B cell (primary cell): Measurements from ENCODE around the gene WDR82. TPM values are rescaled to one million over a fixed set of nuclear protein-coding genes. Genes with fewer than 3 reads are reported as not detected.

Experiments used
- ATAC-seq: fragments of 200-7000 bp; cut with Tn5 transposase; one replicate; pipeline ENCODE4 v1.10.0; 2021; ENCODE audit warnings: low read depth, mild to moderate bottlenecking, moderate number of reproducible peaks, moderate library complexity
- CTCF ChIA-PET: fragments of 350-600 bp; sonication (Branson Sonifier 250); formaldehyde crosslinking; loops from one replicate; lab custom pipeline; 2021; ENCODE audit warnings: antibody characterized with exemption, inconsistent platforms; lab: Charles Lee
- POLR2A ChIA-PET: fragments of 350-600 bp; sonication (Branson Sonifier 250); formaldehyde crosslinking; loops from one replicate; lab custom pipeline; 2021; ENCODE audit warnings: antibody characterized with exemption; lab: Charles Lee
- DNase-seq: peaks from one replicate; pipeline ENCODE4 v3.0.0; 2013
- H2AFZ ChIP-seq: 2 replicates; pipeline ENCODE4 v1.6.1; 2012; ENCODE audit warnings: mild to moderate bottlenecking, low read depth, low read length; ENCODE audit not compliant: insufficient read depth, poor library complexity, severe bottlenecking
- H3K27ac ChIP-seq, 2 donors: 1 replicate in 1 of 2; 2 replicates in 1 of 2; pipeline ENCODE4 v1.5.1; 2012 to 2013; ENCODE audit warnings: low read length in 2 of 2, mild to moderate bottlenecking in 2 of 2, moderate library complexity in 1 of 2
- H3K27me3 ChIP-seq, 4 experiments: fragments of 200-600 bp in 1 of 4; sonication (generic) in 1 of 4; replicated peaks in 1 of 4; 1 replicate in 2 of 4; 2 replicates in 2 of 4; pipeline versions ENCODE4 v1.6.1 to v1.7.0; 2013 to 2016; ENCODE audit warnings: low read length in 3 of 4, mild to moderate bottlenecking in 2 of 4, mixed read lengths in 1 of 4, moderate library complexity in 1 of 4; ENCODE audit not compliant: insufficient read depth in 4 of 4, control insufficient read depth in 3 of 4; ENCODE audit errors: control extremely low read depth in 1 of 4
- H3K36me3 ChIP-seq, 2 experiments: replicated peaks in 1 of 2; 1 replicate in 1 of 2; 2 replicates in 1 of 2; pipeline versions ENCODE4 v1.6.1 to v1.7.1; 2013; ENCODE audit warnings: low read length in 1 of 2; ENCODE audit not compliant: insufficient read depth in 2 of 2, control insufficient read depth in 1 of 2; ENCODE audit errors: control extremely low read depth in 1 of 2, extremely low read depth in 1 of 2
- H3K4me1 ChIP-seq, 2 donors: fragments of 200-600 bp in 1 of 2; sonication (generic) in 1 of 2; 1 replicate in 1 of 2; 2 replicates in 1 of 2; pipeline versions ENCODE4 v1.5.1 to v1.6.1; 2013 to 2017; ENCODE audit warnings: low read length in 2 of 2; ENCODE audit not compliant: control insufficient read depth in 2 of 2, insufficient read depth in 2 of 2
- H3K4me2 ChIP-seq: replicated peaks from 2 replicates; pipeline ENCODE3; 2012; ENCODE audit warnings: mild to moderate bottlenecking, low read depth, low read length; ENCODE audit not compliant: poor library complexity, severe bottlenecking
- H3K4me3 ChIP-seq, 5 experiments: fragments of 200-600 bp in 1 of 5; sonication (generic) in 1 of 5; 1 replicate in 3 of 5; 2 replicates in 2 of 5; pipeline versions ENCODE4 v1.5.1 to v1.7.0; 2011 to 2016; ENCODE audit warnings: low read length in 4 of 5, mild to moderate bottlenecking in 4 of 5, low read depth in 2 of 5, control low read depth in 1 of 5, moderate library complexity in 1 of 5; ENCODE audit not compliant: insufficient read depth in 1 of 5; ENCODE audit errors: control extremely low read depth in 1 of 5, extremely low read depth in 1 of 5
- H3K79me2 ChIP-seq: fragments of 200-600 bp; sonication (generic); one replicate; pipeline ENCODE4 v1.6.0; 2016; ENCODE audit warnings: low read length; ENCODE audit not compliant: control insufficient read depth, insufficient read depth
- H3K9ac ChIP-seq: fragments of 200-600 bp; sonication (generic); 2 replicates; pipeline ENCODE4 v1.6.1; 2017; ENCODE audit warnings: mild to moderate bottlenecking, low read length, moderate library complexity
- H3K9me3 ChIP-seq, 3 donors: one replicate each; pipeline versions ENCODE4 v1.6.1 to v1.7.1; 2013; ENCODE audit warnings: low read length in 2 of 3; ENCODE audit not compliant: control insufficient read depth in 2 of 3, insufficient read depth in 1 of 3; ENCODE audit errors: control extremely low read depth in 1 of 3
- H4K20me1 ChIP-seq: 2 replicates; pipeline ENCODE4 v1.6.0; 2012; ENCODE audit warnings: mild to moderate bottlenecking, low read length; ENCODE audit not compliant: insufficient read depth, control insufficient read depth, poor library complexity, severe bottlenecking
- H3K27ac Mint-ChIP-seq: one replicate; pipeline ENCODE4 v1.8.0; 2021; ENCODE audit warnings: mixed read lengths
- H3K27me3 Mint-ChIP-seq: one replicate; pipeline ENCODE4 v1.8.0; 2021; ENCODE audit warnings: mixed read lengths
- H3K4me1 Mint-ChIP-seq: one replicate; pipeline ENCODE4 v1.8.0; 2021; ENCODE audit warnings: mixed read lengths
- H3K4me3 Mint-ChIP-seq: one replicate; pipeline ENCODE4 v1.8.0; 2021; ENCODE audit warnings: mixed read lengths
- H3K9me3 Mint-ChIP-seq: one replicate; pipeline ENCODE4 v1.8.0; 2022; ENCODE audit warnings: mixed read lengths; ENCODE audit not compliant: insufficient read depth
- CTCF ChIP-seq: fragments of 200-600 bp; IDR thresholded peaks from one replicate; pipeline ENCODE4 v1.8.0; 2022; ENCODE audit warnings: antibody characterized with exemption, mild to moderate bottlenecking
- EZH2 ChIP-seq: IDR thresholded peaks from 2 replicates; pipeline ENCODE4 v1.6.1; 2012; ENCODE audit warnings: borderline replicate concordance, low read depth, mild to moderate bottlenecking, moderate library complexity, low read length; ENCODE audit not compliant: insufficient read depth, poor library complexity, severe bottlenecking
- WGBS: methylation state at CpG from one replicate; pipeline ENCODE4 v1.1.5; 2013; ENCODE audit warnings: missing lambda C conversion rate; ENCODE audit not compliant: insufficient coverage; 5-methylcytosine and 5-hydroxymethylcytosine counted together
- intact Hi-C: fragments of 100-400 bp; cut with micrococcal nuclease; formaldehyde crosslinking; loops from one replicate; pipeline ENCODE4 v1.10.0; 2022
- polyA plus RNA-seq: library from polyadenylated mRNA; depleted of rRNA; stranded (reverse); fragments of >200 nt; gene quantifications from 2 replicates; pipeline ENCODE4 v1.2.3, GENCODE V29; 2012
- total RNA-seq, 2 donors: library from RNA; stranded (reverse); fragments of 120-200 nt in 1 of 2; gene quantifications; 1 replicate in 1 of 2; 2 replicates in 1 of 2; pipeline versions ENCODE4 v1.2.3 to v1.2.4, GENCODE V29; 2013 to 2022

WDR82 gene
- total and polyA plus RNA-seq, 2 donors (not counting 1 experiment from before 2014, with no cell fraction given): 27.8 to 101 TPM

- ChIA-PET CTCF (interaction anchor here (0.8 to 2.4 kb wide), 4 partner anchors 16 to 28 kb away, joined by 3 to 13 read pairs (median 4); partner anchors contain the start of genes TLR9 and WDR82), POLR2A (interaction anchor here (0.7 to 1.1 kb wide), 3 partner anchors 10 to 31 kb away, joined by 3 to 6 read pairs (median 3); partner anchors contain the start of gene WDR82)
- H3K4me2 ChIP-seq: no peak overlapping the region
- H3K79me2 ChIP-seq: peaks cover under 1% of the 10 kb centered on the region
- TF ChIP-seq CTCF (no peak), EZH2 (no peak)
- H3K27me3 ChIP-seq: no peaks in the 10 kb centered on the region
- ATAC-seq: no peak
- no peak overlapping the region for H3K4me3 ChIP-seq
- DNase-seq: no peak
- peak overlapping the region; percentile 21 to 89 for H3K27ac ChIP-seq
- peaks cover 37 to 48% of the 10 kb centered on the region in 2 donors for H3K4me1 ChIP-seq
- H2AFZ ChIP-seq: no peak overlapping the region
- no peak overlapping the region for H3K9ac ChIP-seq
- H4K20me1 ChIP-seq: peaks cover 6% of the 10 kb centered on the region
- Mint-ChIP-seq H3K4me1 (peaks cover 54% of the 10 kb centered on the region), H3K9me3 (no peaks in the 10 kb centered on the region), H3K27ac (peak overlapping the region; percentile 39), H3K4me3 (no peak overlapping the region), H3K27me3 (no peaks in the 10 kb centered on the region)
- H3K9me3 ChIP-seq: no peaks in the 10 kb centered on the region
- 100% methylated on average over 1 of the region's 1 CpG for WGBS
- intact Hi-C loops: no loop called here
- peaks cover 0 to 39% of the 10 kb centered on the region in 2 experiments for H3K36me3 ChIP-seq
These were observed 28.3 kb downstream of the WDR82 start for GRCh38 chr3:52250122-52250521.

- intact Hi-C loops: no loop called here
- no peaks in the 10 kb centered on the region for H3K27me3 Mint-ChIP-seq
These were observed 28.8 kb downstream of the WDR82 start for GRCh38 chr3:52249683-52250082.

More at GRCh38 chr3:52249683-52250082, 28.8 kb downstream of the WDR82 start:
- peak overlapping the region in 1 of 2 donors; percentile 89 for H3K27ac ChIP-seq
- peaks cover 41 to 51% of the 10 kb centered on the region in 2 donors for H3K4me1 ChIP-seq
- no peak overlapping the region for H3K4me2 ChIP-seq
- TF ChIP-seq EZH2: no peak
- no peak for TF ChIP-seq CTCF
- H3K9ac ChIP-seq: no peak overlapping the region
- peaks cover 0 to 38% of the 10 kb centered on the region in 2 experiments for H3K36me3 ChIP-seq
- Mint-ChIP-seq H3K4me3 (no peak overlapping the region), H3K9me3 (no peaks in the 10 kb centered on the region), H3K27ac (peak overlapping the region; percentile 39), H3K4me1 (peaks cover 57% of the 10 kb centered on the region)
- DNase-seq (no peak), ATAC-seq (no peak)
- no peak overlapping the region for H2AFZ ChIP-seq
- no peak overlapping the region for H3K4me3 ChIP-seq
- POLR2A ChIA-PET: interaction anchor here (1.1 to 1.3 kb wide), 2 partner anchors 11 to 30 kb away, joined by 4 to 6 read pairs; partner anchors contain the start of gene TWF2
- CTCF ChIA-PET: interaction anchor here (1.1 to 2.4 kb wide), 4 partner anchors 15 to 89 kb away, joined by 3 to 13 read pairs (median 5); partner anchors contain the start of gene WDR82
- H3K79me2 ChIP-seq: no peaks in the 10 kb centered on the region
- peaks cover 6% of the 10 kb centered on the region for H4K20me1 ChIP-seq
- H3K27me3 ChIP-seq: no peaks in the 10 kb centered on the region
- 89% methylated on average over 6 of the region's 6 CpGs for WGBS
- no peaks in the 10 kb centered on the region for H3K9me3 ChIP-seq
